SK-N-SH (cell line): ENCODE results near the gene NUP107. TPM values are rescaled to one million over a fixed set of nuclear protein-coding genes. Genes with fewer than 3 reads are reported as not detected.
A peak's percentile ranks its signal among the peaks of the same experiment; 100 is the strongest.

Experiments
- CTCF ChIA-PET: fragments of 300-600, 350-600 bp; formaldehyde crosslinking; extraction: SDS; loops from one replicate; lab custom pipeline; 2021; lab: Yijun Ruan, JAX
- POLR2A ChIA-PET: fragments of 350-600 bp; sonication (Branson Sonifier 250); formaldehyde crosslinking; extraction: SDS; loops from one replicate; lab custom pipeline; 2020; ENCODE audit warnings: antibody characterized with exemption, inconsistent platforms; lab: Yijun Ruan, JAX
- DNase-seq: peaks from one replicate; pipeline ENCODE4 v3.0.0; 2012
- H2AFZ ChIP-seq: fragments of 200-600 bp; sonication (generic); 2 replicates; pipeline ENCODE4 v1.8.1; 2016; ENCODE audit warnings: antibody characterized with exemption, mild to moderate bottlenecking, low read depth
- H3F3A ChIP-seq: fragments of 200-600 bp; sonication (generic); replicated peaks from 2 replicates; pipeline ENCODE3; 2016; ENCODE audit warnings: antibody characterized with exemption, mild to moderate bottlenecking; ENCODE audit not compliant: insufficient read depth
- H3K27ac ChIP-seq, 2 experiments: fragments of 200-500 bp in 1 of 2; fragments of 200-600 bp in 1 of 2; sonication (Bioruptor generic) in 1 of 2; sonication (generic), shearing (Covaris generic) in 1 of 2; 2 replicates each; pipeline versions ENCODE4 v1.5.1 to v1.6.1; 2014 to 2016; ENCODE audit warnings: low read depth in 2 of 2, inconsistent platforms in 1 of 2, low read length in 1 of 2, mild to moderate bottlenecking in 1 of 2, mixed read lengths in 1 of 2
- H3K27me3 ChIP-seq: fragments of 200-600 bp; sonication (generic), shearing (Covaris generic); 2 replicates; pipeline ENCODE4 v1.6.1; 2016; ENCODE audit warnings: mixed run types; ENCODE audit not compliant: insufficient read depth
- H3K36me3 ChIP-seq, 2 experiments: fragments of 200-500 bp in 1 of 2; fragments of 200-600 bp in 1 of 2; sonication (Bioruptor generic) in 1 of 2; sonication (generic) in 1 of 2; replicated peaks in 1 of 2; 2 replicates each; pipeline versions ENCODE3 to v1.5.1; 2014 to 2016; ENCODE audit warnings: low read length in 1 of 2, mild to moderate bottlenecking in 1 of 2; ENCODE audit not compliant: insufficient read depth in 2 of 2, control insufficient read depth in 1 of 2
- H3K4me1 ChIP-seq, 2 experiments: fragments of 200-500 bp in 1 of 2; fragments of 200-600 bp in 1 of 2; sonication (Bioruptor generic) in 1 of 2; sonication (generic), shearing (Covaris generic) in 1 of 2; 2 replicates each; pipeline versions ENCODE4 v1.5.1 to v1.6.1; 2014 to 2016; ENCODE audit warnings: low read depth in 1 of 2, low read length in 1 of 2, mixed run types in 1 of 2; ENCODE audit not compliant: insufficient read depth in 2 of 2, control insufficient read depth in 1 of 2
- H3K4me2 ChIP-seq: fragments of 200-600 bp; sonication (generic), shearing (Covaris generic); 2 replicates; pipeline ENCODE4 v1.6.1; 2017; ENCODE audit warnings: mixed run types
- H3K4me3 ChIP-seq, 2 experiments: fragments of 200-500 bp in 1 of 2; fragments of 200-600 bp in 1 of 2; sonication (Bioruptor generic) in 1 of 2; sonication (generic), shearing (Covaris generic) in 1 of 2; 2 replicates each; pipeline versions ENCODE4 v1.5.1 to v1.8.1; 2014 to 2016; ENCODE audit warnings: low read depth in 2 of 2, inconsistent platforms in 1 of 2, low read length in 1 of 2, mild to moderate bottlenecking in 1 of 2, mixed read lengths in 1 of 2, moderate library complexity in 1 of 2
- H3K79me2 ChIP-seq: fragments of 200-600 bp; sonication (generic); 2 replicates; pipeline ENCODE4 v1.8.1; 2017; ENCODE audit warnings: mild to moderate bottlenecking; ENCODE audit not compliant: insufficient read depth
- H3K9ac ChIP-seq: fragments of 200-600 bp; sonication (generic); 2 replicates; pipeline ENCODE4 v1.6.1; 2017; ENCODE audit warnings: mixed run types
- H3K9me2 ChIP-seq: fragments of 200-600 bp; sonication (generic); 2 replicates; pipeline ENCODE4 v1.6.1; 2017; ENCODE audit warnings: mixed run types
- H3K9me3 ChIP-seq: fragments of 200-600 bp; sonication (generic); 2 replicates; pipeline ENCODE4 v1.6.1; 2017; ENCODE audit warnings: mixed run types, mild to moderate bottlenecking, moderate library complexity
- H4K20me1 ChIP-seq: fragments of 200-600 bp; sonication (generic); 2 replicates; pipeline ENCODE4 v1.6.1; 2017; ENCODE audit warnings: mild to moderate bottlenecking, mixed run types; ENCODE audit not compliant: insufficient read depth
- CHD2 ChIP-seq: fragments of 150-350 bp; IDR thresholded peaks from 2 replicates; pipeline ENCODE4 v1.6.1; 2018; ENCODE audit warnings: low read length; ENCODE audit not compliant: partially characterized antibody
- ELF1 ChIP-seq: IDR thresholded peaks from 2 replicates; pipeline ENCODE4 v1.4.0; 2012
- EP300 ChIP-seq, 2 experiments: IDR thresholded peaks; 2 replicates each; pipeline versions ENCODE4 v1.4.0 to v1.6.1; 2012; ENCODE audit warnings: borderline replicate concordance in 1 of 2, low read depth in 1 of 2, low read length in 1 of 2
- FOSL2 ChIP-seq: IDR thresholded peaks from 2 replicates; pipeline ENCODE4 v1.4.0; 2012; ENCODE audit warnings: low read depth, mild to moderate bottlenecking, moderate library complexity, borderline replicate concordance
- FOXM1 ChIP-seq: IDR thresholded peaks from 2 replicates; pipeline ENCODE4 v1.4.0; 2012; ENCODE audit warnings: low read depth, mild to moderate bottlenecking
- GABPA ChIP-seq: IDR thresholded peaks from 2 replicates; pipeline ENCODE4 v1.4.0; 2012; ENCODE audit warnings: low read depth, mild to moderate bottlenecking
- JUND ChIP-seq: IDR thresholded peaks from 2 replicates; pipeline ENCODE4 v1.4.0; 2012
- MEF2A ChIP-seq: IDR thresholded peaks from 2 replicates; pipeline ENCODE4 v1.4.0; 2012; ENCODE audit warnings: low read depth, borderline replicate concordance
- MXI1 ChIP-seq: IDR thresholded peaks from 2 replicates; pipeline ENCODE4 v1.6.1; 2012; ENCODE audit warnings: mild to moderate bottlenecking, low read depth, low read length, improper control_type of control experiment
- NFIC ChIP-seq: IDR thresholded peaks from 2 replicates; pipeline ENCODE4 v1.4.0; 2012; ENCODE audit warnings: borderline replicate concordance
- NRF1 ChIP-seq: IDR thresholded peaks from 2 replicates; pipeline ENCODE4 v1.6.1; 2012; ENCODE audit warnings: low read depth, mild to moderate bottlenecking, low read length
- POLR2AphosphoS5 ChIP-seq: IDR thresholded peaks from 2 replicates; pipeline ENCODE4 v1.6.1; 2012; ENCODE audit warnings: low read depth, low read length
- RAD21 ChIP-seq: IDR thresholded peaks from 2 replicates; pipeline ENCODE4 v1.6.1; 2012; ENCODE audit warnings: mild to moderate bottlenecking, low read length
- RCOR1 ChIP-seq: fragments of 150-350 bp; IDR thresholded peaks from 2 replicates; pipeline ENCODE4 v1.6.1; 2017; ENCODE audit warnings: antibody characterized with exemption, low read length
- RFX5 ChIP-seq: IDR thresholded peaks from 2 replicates; pipeline ENCODE4 v1.6.1; 2012; ENCODE audit warnings: mild to moderate bottlenecking, improper control_type of control experiment, low read length
- SIN3A ChIP-seq: IDR thresholded peaks from 2 replicates; pipeline ENCODE4 v1.6.1; 2012; ENCODE audit warnings: low read depth, mild to moderate bottlenecking, low read length, moderate library complexity, borderline replicate concordance
- TAF1 ChIP-seq: IDR thresholded peaks from 2 replicates; pipeline ENCODE4 v1.6.1; 2012; ENCODE audit warnings: low read depth, mild to moderate bottlenecking, low read length, moderate library complexity, borderline replicate concordance
- TEAD4 ChIP-seq: IDR thresholded peaks from 2 replicates; pipeline ENCODE4 v1.4.0; 2012; ENCODE audit warnings: mild to moderate bottlenecking, borderline replicate concordance; ENCODE audit not compliant: insufficient read depth
- YY1 ChIP-seq: IDR thresholded peaks from 2 replicates; pipeline ENCODE4 v1.4.0; 2012; ENCODE audit warnings: low read depth, mild to moderate bottlenecking
- WGBS: methylation state at CpG from one replicate; pipeline ENCODE4 v1.1.6; 2017; ENCODE audit warnings: low lambda C conversion rate; 5-methylcytosine and 5-hydroxymethylcytosine counted together
- polyA plus RNA-seq, 3 experiments: library from polyadenylated mRNA; depleted of rRNA; stranded (reverse); fragments of >200 nt; gene quantifications; 2 replicates each; pipeline ENCODE4 v1.2.3, GENCODE V29; 2012
- TF ChIP-seq, protein P1 (sequence below): IDR thresholded peaks from 2 replicates; pipeline ENCODE4 v1.6.1; 2012; ENCODE audit warnings: mild to moderate bottlenecking, low read depth, low read length, moderate library complexity
- TF ChIP-seq, protein P2 (sequence below): IDR thresholded peaks from 2 replicates; pipeline ENCODE4 v1.4.0; 2012; ENCODE audit warnings: low read depth, borderline replicate concordance
- TF ChIP-seq, protein P3 (sequence below): IDR thresholded peaks from 2 replicates; pipeline ENCODE4; 2012
- TF ChIP-seq, protein P4 (sequence below): IDR thresholded peaks from 2 replicates; pipeline ENCODE4 v1.4.0; 2012; ENCODE audit warnings: low read depth
- TF ChIP-seq, protein P5 (sequence below): fragments of 150-350 bp; IDR thresholded peaks from 2 replicates; pipeline ENCODE4 v1.6.1; 2016; ENCODE audit warnings: mild to moderate bottlenecking, low read depth, low read length
- TF ChIP-seq, protein P6 (sequence below): IDR thresholded peaks from 2 replicates; pipeline ENCODE4 v1.4.0; 2012; ENCODE audit warnings: low read depth, borderline replicate concordance

The NUP107 gene
- polyA plus RNA-seq, 1 of the 3 experiments (the other 2 are of a cell fraction): 30.9 TPM

DNA sequence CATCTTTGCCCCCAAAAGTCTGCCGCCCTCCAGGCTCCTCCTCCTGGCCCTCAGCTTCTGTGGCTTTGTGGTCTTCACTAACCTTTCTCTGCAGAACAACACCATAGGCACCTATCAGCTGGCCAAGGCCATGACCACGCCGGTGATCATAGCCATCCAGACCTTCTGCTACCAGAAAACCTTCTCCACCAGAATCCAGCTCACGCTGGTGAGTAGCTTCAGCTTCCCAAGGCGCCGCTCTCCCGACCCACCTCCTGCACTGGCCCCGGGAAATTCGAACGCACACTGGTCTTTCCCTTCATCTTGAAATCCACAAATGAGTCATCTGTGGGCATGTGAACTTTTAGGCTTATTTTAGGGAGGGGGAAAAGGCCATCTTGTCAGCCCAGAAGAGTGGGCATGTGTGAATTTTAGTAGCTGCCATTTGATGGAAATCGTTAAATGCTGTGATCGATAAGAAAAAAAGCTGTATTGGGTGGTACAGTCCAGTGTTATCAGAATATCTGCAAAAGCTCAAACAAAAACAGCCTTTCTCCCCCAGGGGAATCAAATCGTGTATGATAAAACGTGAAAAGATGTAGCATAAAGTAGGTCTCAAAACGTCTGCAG is 59.9 kb downstream of the NUP107 start:
- Histone ChIP-seq H3K4me1 (peaks cover 4 to 12% of the 10 kb centered on the region in 2 experiments; a peak in 3 of 4 replicates), H3F3A (peaks cover 18% of the 10 kb centered on the region), H3K9ac (peak overlapping the region; percentile 75), H4K20me1 (no peaks in the 10 kb centered on the region), H3K79me2 (peaks cover 25% of the 10 kb centered on the region), H2AFZ (peak overlapping the region; percentile 99), H3K27ac (peak overlapping the region; percentile 66 to 91), H3K9me2 (no peaks in the 10 kb centered on the region), H3K36me3 (peaks cover 7 to 20% of the 10 kb centered on the region in 2 experiments), H3K4me2 (peak overlapping the region; percentile 75), H3K4me3 (peak overlapping the region; percentile 73 to 92), H3K27me3 (no peaks in the 10 kb centered on the region), H3K9me3 (no peaks in the 10 kb centered on the region)
- DNase-seq: peak; percentile 68
- POLR2A ChIA-PET: interaction anchor here (0.6 to 2.5 kb wide), 4 partner anchors 15 to 160 kb away, joined by 3 to 21 read pairs (median 4); partner anchors contain the start of gene MDM2
- CTCF ChIA-PET: interaction anchor here (1.2 kb wide), 1 partner anchor 62 kb away, joined by 3 read pairs; no protein-coding TSS in a partner anchor
- under 1% methylated on average over 14 of the region's 15 CpGs for WGBS
- TF ChIP-seq TAF1: 0 out of 2 replicates have a peak, but pooled peaks have one; percentile 22
- TF ChIP-seq YY1: no peak; the same call in 1 of the 2 replicates
- TF ChIP-seq, protein P1, sequence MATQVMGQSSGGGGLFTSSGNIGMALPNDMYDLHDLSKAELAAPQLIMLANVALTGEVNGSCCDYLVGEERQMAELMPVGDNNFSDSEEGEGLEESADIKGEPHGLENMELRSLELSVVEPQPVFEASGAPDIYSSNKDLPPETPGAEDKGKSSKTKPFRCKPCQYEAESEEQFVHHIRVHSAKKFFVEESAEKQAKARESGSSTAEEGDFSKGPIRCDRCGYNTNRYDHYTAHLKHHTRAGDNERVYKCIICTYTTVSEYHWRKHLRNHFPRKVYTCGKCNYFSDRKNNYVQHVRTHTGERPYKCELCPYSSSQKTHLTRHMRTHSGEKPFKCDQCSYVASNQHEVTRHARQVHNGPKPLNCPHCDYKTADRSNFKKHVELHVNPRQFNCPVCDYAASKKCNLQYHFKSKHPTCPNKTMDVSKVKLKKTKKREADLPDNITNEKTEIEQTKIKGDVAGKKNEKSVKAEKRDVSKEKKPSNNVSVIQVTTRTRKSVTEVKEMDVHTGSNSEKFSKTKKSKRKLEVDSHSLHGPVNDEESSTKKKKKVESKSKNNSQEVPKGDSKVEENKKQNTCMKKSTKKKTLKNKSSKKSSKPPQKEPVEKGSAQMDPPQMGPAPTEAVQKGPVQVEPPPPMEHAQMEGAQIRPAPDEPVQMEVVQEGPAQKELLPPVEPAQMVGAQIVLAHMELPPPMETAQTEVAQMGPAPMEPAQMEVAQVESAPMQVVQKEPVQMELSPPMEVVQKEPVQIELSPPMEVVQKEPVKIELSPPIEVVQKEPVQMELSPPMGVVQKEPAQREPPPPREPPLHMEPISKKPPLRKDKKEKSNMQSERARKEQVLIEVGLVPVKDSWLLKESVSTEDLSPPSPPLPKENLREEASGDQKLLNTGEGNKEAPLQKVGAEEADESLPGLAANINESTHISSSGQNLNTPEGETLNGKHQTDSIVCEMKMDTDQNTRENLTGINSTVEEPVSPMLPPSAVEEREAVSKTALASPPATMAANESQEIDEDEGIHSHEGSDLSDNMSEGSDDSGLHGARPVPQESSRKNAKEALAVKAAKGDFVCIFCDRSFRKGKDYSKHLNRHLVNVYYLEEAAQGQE: no peak
- TF ChIP-seq RFX5: no peak
- peak; percentile 96 for TF ChIP-seq SIN3A
- no peak for TF ChIP-seq NRF1
- no peak for TF ChIP-seq TEAD4
- TF ChIP-seq FOSL2: peak; percentile 66; the same call in 1 of the 2 replicates
- no peak for TF ChIP-seq MEF2A
- no peak; the same call in 1 of the 2 replicates for TF ChIP-seq JUND
- TF ChIP-seq, protein P2, sequence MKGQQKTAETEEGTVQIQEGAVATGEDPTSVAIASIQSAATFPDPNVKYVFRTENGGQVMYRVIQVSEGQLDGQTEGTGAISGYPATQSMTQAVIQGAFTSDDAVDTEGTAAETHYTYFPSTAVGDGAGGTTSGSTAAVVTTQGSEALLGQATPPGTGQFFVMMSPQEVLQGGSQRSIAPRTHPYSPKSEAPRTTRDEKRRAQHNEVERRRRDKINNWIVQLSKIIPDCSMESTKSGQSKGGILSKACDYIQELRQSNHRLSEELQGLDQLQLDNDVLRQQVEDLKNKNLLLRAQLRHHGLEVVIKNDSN: no peak
- TF ChIP-seq, protein P3, sequence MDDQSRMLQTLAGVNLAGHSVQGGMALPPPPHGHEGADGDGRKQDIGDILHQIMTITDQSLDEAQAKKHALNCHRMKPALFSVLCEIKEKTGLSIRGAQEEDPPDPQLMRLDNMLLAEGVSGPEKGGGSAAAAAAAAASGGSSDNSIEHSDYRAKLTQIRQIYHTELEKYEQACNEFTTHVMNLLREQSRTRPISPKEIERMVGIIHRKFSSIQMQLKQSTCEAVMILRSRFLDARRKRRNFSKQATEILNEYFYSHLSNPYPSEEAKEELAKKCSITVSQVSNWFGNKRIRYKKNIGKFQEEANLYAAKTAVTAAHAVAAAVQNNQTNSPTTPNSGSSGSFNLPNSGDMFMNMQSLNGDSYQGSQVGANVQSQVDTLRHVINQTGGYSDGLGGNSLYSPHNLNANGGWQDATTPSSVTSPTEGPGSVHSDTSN: no peak
- TF ChIP-seq, protein P4, sequence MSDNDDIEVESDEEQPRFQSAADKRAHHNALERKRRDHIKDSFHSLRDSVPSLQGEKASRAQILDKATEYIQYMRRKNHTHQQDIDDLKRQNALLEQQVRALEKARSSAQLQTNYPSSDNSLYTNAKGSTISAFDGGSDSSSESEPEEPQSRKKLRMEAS: peak; percentile 40
- no peak for TF ChIP-seq RAD21
- TF ChIP-seq NFIC: no peak
- TF ChIP-seq, protein P5, sequence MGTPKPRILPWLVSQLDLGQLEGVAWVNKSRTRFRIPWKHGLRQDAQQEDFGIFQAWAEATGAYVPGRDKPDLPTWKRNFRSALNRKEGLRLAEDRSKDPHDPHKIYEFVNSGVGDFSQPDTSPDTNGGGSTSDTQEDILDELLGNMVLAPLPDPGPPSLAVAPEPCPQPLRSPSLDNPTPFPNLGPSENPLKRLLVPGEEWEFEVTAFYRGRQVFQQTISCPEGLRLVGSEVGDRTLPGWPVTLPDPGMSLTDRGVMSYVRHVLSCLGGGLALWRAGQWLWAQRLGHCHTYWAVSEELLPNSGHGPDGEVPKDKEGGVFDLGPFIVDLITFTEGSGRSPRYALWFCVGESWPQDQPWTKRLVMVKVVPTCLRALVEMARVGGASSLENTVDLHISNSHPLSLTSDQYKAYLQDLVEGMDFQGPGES: no peak
- no peak for TF ChIP-seq FOXM1
- no peak for TF ChIP-seq EP300 (IDR thresholded peaks at IDR 0.05; ENCODE audit: borderline replicate concordance in 1 of 2, low read depth in 1 of 2, low read length in 1 of 2)
- TF ChIP-seq POLR2AphosphoS5: no peak
- no peak for TF ChIP-seq CHD2
- peak; percentile 82; the same call in 1 of the 2 replicates for TF ChIP-seq MXI1
- TF ChIP-seq RCOR1: no peak; the same call in 1 of the 2 replicates
- no peak for TF ChIP-seq GABPA
- TF ChIP-seq, protein P6, sequence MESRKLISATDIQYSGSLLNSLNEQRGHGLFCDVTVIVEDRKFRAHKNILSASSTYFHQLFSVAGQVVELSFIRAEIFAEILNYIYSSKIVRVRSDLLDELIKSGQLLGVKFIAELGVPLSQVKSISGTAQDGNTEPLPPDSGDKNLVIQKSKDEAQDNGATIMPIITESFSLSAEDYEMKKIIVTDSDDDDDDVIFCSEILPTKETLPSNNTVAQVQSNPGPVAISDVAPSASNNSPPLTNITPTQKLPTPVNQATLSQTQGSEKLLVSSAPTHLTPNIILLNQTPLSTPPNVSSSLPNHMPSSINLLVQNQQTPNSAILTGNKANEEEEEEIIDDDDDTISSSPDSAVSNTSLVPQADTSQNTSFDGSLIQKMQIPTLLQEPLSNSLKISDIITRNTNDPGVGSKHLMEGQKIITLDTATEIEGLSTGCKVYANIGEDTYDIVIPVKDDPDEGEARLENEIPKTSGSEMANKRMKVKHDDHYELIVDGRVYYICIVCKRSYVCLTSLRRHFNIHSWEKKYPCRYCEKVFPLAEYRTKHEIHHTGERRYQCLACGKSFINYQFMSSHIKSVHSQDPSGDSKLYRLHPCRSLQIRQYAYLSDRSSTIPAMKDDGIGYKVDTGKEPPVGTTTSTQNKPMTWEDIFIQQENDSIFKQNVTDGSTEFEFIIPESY: no peak
- TF ChIP-seq ELF1: no peak
